HG03378 (cell line): ENCODE measurements around the gene ATP2A2.
"Not testable (repeated sequence)": the region's sequence is repeated elsewhere in the genome, so short reads cannot be mapped to it uniquely, and the experiment has no call there.

Experiments used
- ATAC-seq: cut with Tn5 transposase; IDR thresholded peaks from one replicate; pipeline ENCODE4 v1.9.1; 2021; ENCODE audit warnings: mild to moderate bottlenecking, moderate library complexity; ENCODE audit not compliant: unreplicated experiment

Gene ATP2A2

GRCh38 chr12:110280779-110281548, at the start of gene ATP2A2:
ATP2A2 (plus strand) TSS chr12:110281247; CDS start chr12:110281790, 543 bp downstream.
- ATAC-seq = peak; percentile 48

DNA sequence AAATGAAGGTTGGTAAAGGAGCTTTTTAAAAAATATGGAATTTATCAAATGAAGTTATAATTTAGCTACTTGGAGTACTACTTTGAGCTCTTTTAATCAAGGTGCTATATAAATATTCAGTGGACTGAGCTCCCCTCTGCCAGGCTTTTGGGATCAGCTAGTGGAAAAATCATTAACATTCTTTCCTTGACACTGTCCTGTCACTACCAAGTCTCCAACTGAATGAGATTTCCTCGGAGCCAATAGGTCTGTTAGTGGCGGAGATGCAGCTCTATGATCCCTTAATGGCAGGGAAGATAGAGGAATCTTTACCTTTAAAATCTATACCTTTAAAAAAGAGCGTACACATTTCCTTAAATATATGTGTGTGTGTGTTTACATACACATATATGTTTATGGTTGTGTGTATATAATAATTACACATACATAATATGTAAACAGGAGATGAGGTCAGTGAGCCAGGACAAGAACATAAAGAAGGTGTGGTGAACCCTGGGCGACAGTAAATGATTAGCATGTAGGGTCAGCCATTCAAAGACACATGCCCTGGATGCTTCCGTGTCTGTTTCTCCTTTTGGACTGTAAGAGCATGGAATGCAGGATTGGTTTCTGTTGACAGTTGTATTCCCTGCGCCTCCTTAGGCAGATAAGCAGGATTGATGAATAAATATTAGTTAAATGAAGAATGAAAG, 47.7 kb upstream of the ATP2A2 start:
- ATAC-seq = no peak

GRCh38 chr12:110234331-110234751, 46.7 kb upstream of the ATP2A2 start:
- ATAC-seq = no peak

- ATAC-seq = no peak
These were observed 46.3 kb upstream of the ATP2A2 start for GRCh38 chr12:110234755-110235154.

DNA sequence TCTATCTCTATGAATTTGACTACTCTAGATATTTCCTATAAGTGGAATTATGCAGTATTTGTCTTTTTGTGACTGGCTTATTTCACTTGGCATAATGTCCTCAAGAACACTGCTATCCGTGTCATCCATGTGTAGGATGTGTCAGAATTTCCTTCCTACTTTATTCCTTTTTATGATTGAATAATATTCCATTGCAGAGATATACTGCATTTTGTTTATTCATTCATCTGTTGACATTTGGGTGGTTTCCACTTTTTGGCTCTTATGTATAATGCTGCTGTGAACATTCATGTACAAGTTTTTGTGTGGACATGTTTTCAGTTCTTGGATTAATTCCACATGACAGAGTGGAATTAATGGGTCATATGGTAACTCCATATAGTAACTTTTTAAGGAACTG, 45.7 kb upstream of the ATP2A2 start:
- ATAC-seq = no peak

DNA sequence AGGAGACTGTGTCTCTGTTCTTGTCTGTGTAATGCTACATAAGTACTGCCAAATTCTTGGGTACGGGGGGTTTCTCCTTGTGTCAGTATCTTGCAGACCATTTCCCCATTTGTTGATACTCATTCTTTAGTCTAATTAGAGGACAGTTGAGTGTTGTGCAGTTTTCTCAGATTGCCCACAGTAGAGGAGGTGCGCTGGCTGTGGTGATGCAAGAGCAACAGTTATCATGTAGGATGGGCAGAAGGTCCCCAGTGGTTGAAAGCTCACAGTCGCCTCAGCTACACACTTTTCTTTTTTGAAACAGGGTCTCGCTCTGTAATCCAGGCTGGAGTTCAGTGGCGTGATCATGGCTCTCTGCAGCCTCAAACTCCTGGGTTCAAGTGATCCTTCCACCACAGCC, 37.8 kb upstream of the ATP2A2 start:
- no peak for ATAC-seq

DNA sequence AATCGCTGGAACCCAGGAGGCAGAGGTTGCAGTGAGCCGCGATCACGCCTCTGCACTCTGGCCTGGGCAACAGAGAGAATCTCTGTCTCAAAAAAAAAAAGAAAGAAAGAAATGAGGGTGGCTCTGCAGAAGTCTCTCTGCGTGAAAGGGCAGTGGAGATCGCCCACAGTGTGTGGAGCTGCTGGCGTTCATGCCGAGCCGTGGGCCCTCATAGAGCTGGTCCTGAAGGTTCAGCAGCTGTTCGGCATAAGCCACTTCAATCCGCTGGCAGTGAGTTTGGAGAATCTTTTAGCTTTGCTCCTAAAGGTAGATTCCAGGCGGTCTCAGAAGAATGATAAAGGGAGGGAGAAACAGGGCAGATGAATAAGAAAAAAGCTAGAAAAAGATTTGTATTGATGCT, 36.7 kb upstream of the ATP2A2 start:
- no peak for ATAC-seq

DNA sequence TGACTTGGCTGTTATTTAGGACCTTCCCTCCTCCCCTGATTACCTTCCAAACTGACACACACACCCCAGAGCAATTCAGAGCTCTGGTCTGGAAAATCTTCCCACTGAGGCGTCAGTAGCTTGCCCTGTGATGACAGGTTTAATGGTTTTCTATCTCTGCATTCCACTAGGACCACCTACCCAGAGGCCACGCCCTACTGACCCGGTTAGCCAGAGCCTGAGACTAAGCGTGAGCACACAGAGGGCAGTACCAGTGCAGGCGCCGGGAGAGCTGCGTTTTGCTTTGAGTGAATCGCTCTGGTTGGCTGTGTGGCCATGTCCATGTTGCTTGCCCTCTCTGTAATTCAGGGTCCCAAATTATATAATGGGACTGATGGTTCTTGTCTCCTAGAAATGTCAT, 36.2 kb upstream of the ATP2A2 start:
- no peak for ATAC-seq

DNA sequence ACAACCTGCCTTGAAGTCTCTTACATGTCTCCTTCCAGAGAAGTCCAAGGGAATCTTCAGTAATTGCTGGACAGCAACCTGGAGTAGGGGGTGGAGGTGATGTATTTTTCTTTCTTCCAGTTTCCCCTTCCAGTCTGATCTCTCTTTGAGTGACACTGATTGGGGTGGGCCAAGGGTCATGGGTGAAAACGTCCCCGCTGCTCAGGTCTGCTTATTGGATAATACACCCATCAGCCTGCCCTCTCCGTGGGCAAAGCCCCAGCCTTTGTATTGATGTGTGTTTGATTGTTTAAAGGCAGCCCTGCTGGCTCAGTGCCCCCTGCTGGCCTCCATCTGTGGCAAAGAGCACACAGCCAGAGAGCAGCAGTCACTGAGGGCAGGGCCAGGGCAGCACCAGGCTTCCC, 35.7 kb upstream of the ATP2A2 start:
- ATAC-seq = no peak

- no peak for ATAC-seq
These were observed 34.3 kb upstream of the ATP2A2 start for GRCh38 chr12:110246636-110247339.

- no peak for ATAC-seq
These were observed 33.5 kb upstream of the ATP2A2 start for GRCh38 chr12:110247340-110248095.

DNA sequence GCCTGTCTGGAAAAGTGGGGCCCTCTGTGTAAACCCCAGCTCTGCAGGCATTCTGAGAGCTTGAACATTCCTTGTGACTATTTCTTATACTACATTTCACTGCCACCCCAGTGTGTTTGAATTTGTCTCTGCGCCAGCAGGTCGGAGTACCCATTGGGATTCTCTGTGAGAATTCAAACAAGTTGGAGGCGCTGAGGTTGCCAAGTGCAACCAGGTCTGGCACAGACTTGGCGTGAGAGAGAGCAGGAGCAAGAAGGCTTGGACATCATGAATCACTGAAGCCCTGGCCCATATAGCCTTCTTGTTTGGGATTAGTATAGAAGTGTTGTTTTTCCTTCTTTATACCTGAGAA, 33.0 kb upstream of the ATP2A2 start:
- no peak for ATAC-seq

GRCh38 chr12:110249105-110249504, 31.9 kb upstream of the ATP2A2 start:
- ATAC-seq = no peak

- ATAC-seq = no peak
These were observed 31.3 kb upstream of the ATP2A2 start for GRCh38 chr12:110249716-110250225.

DNA sequence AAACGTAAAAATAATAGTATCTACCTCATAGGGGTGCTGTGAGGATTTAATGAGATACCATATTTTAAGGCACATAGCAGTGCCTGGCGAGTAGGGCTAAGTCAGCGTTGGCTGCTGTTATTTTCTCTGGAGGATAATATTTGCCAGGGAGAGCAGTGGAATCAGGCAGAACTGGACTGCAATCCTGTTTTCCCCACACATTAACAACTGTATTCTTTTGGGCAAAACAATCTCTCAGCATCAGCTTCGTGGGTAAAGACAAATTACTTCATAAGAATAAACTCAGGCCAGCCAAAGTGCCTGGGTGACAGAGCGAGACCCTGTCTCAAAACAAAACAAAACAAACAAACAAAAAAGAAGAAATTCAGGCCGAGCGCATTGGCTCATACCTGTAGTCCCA, 29.7 kb upstream of the ATP2A2 start:
- ATAC-seq = no peak

- no peak for ATAC-seq
These were observed 28.3 kb upstream of the ATP2A2 start for GRCh38 chr12:110252716-110253115.

DNA sequence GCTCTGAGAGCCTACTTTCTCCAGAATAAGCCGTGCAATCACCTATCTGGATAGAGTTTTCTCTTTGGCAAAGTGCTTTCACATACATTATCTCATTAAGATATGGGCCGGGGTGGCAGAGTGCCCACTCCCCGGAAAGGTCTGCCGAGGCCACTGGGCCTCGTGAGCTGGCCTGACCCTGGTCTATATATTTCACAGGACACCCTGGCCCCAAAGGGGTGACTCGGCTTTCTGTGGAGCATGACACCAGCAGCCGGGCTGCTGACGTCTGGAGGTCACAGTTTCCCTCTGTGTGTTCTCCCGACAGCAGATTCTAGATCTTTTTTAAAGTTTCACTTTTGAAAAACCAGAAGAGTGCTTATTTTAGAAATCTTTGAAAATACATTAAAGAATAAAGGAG, 27.9 kb upstream of the ATP2A2 start:
- ATAC-seq = no peak

DNA sequence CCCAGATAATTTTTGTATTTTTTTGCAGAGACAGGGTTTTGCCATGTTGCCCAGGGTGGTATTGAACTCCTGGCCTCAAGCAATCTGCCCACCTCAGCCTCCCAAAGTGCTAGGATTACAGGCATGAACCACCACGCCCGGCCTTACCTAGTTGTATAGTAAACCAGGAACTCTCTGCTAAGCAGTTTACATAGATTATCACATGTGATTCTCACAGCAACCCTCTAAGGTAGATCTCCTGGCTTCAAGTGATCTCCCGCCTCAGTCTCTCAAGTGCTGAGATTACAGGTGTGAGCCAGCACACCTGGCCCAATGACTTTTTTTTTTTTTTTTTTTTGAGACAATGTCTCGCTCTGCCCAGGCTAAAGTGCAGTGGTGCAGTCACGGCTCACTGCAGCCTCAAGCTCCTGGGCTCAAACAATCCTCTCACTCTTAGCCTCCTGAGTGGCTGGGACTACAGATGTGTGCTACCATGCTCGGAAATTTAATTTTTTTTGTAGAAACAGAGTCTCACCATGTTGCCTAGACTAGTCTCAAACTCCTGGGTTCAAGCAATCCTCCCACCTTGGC, 26.0 kb upstream of the ATP2A2 start:
- no peak for ATAC-seq

GRCh38 chr12:110255890-110256456, 25.1 kb upstream of the ATP2A2 start:
- not testable (repeated sequence) for ATAC-seq

- ATAC-seq = no peak
These were observed 24.1 kb upstream of the ATP2A2 start for GRCh38 chr12:110256780-110257431.
